Measurements from ENCODE around the gene AKNA.

Gene AKNA

GRCh38 chr9:114374936-114375335 lies 12.8 kb downstream of the AKNA start:
- DNase-seq (ENCODE audit: low spot score): no peak

- DNase-seq (ENCODE audit: low spot score): no peak
Observed at GRCh38 chr9:114373960-114374730, 13.6 kb downstream of the AKNA start.

- peak; percentile 65 for DNase-seq (ENCODE audit: low spot score)
Observed at GRCh38 chr9:114372921-114373448, 14.8 kb downstream of the AKNA start.

- DNase-seq (ENCODE audit: low spot score): no peak
Observed at GRCh38 chr9:114371973-114372917, 15.5 kb downstream of the AKNA start.

- DNase-seq (ENCODE audit: low spot score): no peak
Observed at GRCh38 chr9:114371343-114371944, 16.3 kb downstream of the AKNA start.

- peak; percentile 94 for DNase-seq (ENCODE audit: low spot score)
Observed at GRCh38 chr9:114370968-114371320, 16.8 kb downstream of the AKNA start.

GRCh38 chr9:114370251-114370967 lies 17.4 kb downstream of the AKNA start:
- no peak for DNase-seq (ENCODE audit: low spot score)

- no peak for DNase-seq (ENCODE audit: low spot score)
Observed at GRCh38 chr9:114369216-114370130, 18.3 kb downstream of the AKNA start.

- no peak for DNase-seq (ENCODE audit: low spot score)
Observed at GRCh38 chr9:114367772-114368569, 19.8 kb downstream of the AKNA start.

- no peak for DNase-seq (ENCODE audit: low spot score)
Observed at GRCh38 chr9:114367366-114367765, 20.4 kb downstream of the AKNA start.

- no peak for DNase-seq (ENCODE audit: low spot score)
Observed at GRCh38 chr9:114366334-114367128, 21.3 kb downstream of the AKNA start.

- DNase-seq (ENCODE audit: low spot score): no peak
Observed at GRCh38 chr9:114365194-114365593, 22.6 kb downstream of the AKNA start.

GRCh38 chr9:114364134-114365041 lies 23.4 kb downstream of the AKNA start:
- DNase-seq (ENCODE audit: low spot score): no peak

- no peak for DNase-seq (ENCODE audit: low spot score)
Observed at GRCh38 chr9:114363424-114363823, 24.4 kb downstream of the AKNA start.

GRCh38 chr9:114362394-114362793 lies 25.4 kb downstream of the AKNA start:
- DNase-seq (ENCODE audit: low spot score): no peak

- no peak for DNase-seq (ENCODE audit: low spot score)
Observed at GRCh38 chr9:114361542-114361941, 26.2 kb downstream of the AKNA start.

GRCh38 chr9:114359801-114360200 lies 28.0 kb downstream of the AKNA start:
- DNase-seq (ENCODE audit: low spot score): no peak

GRCh38 chr9:114357911-114358328 lies 29.9 kb downstream of the AKNA start:
- no peak for DNase-seq (ENCODE audit: low spot score)
